Fibroblast of the conjunctiva (primary cell): ENCODE results near the gene SLC38A10.
A peak's percentile ranks its signal among the peaks of the same experiment; 100 is the strongest.

Experiments used
- DNase-seq: peaks from one replicate; pipeline ENCODE4 v3.0.0-alpha.2; 2010; ENCODE audit warnings: low read depth

Gene SLC38A10

GRCh38 chr17:81277946-81278693 lies 17.0 kb downstream of the SLC38A10 start:
- DNase-seq = no peak

GRCh38 chr17:81277421-81277820 lies 17.7 kb downstream of the SLC38A10 start:
- DNase-seq = no peak

DNA sequence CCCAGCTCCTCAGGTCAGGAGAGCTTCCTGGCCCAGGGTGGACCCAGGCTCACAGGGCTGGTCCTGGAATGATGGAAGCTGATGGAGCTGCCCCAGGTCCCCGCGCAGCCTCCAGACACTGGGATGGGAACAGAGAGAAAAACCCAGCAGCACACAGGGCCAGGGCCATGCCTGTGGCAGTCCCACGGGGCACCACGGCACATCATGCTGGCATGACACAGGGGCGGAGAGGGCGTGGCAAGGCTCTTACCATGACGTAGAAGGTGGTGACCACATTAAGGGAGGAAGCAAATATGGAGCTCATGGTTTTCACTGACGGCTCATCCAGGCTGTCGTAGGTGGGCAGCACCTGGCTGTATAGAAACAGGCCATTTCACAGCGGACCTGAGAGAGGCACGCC lies 18.3 kb downstream of the SLC38A10 start:
- DNase-seq = no peak

- DNase-seq = no peak
Observed at GRCh38 chr17:81274471-81274855, 20.6 kb downstream of the SLC38A10 start.

- no peak for DNase-seq
Observed at GRCh38 chr17:81273698-81274470, 21.2 kb downstream of the SLC38A10 start.

- DNase-seq = no peak
Observed at GRCh38 chr17:81272616-81273015, 22.5 kb downstream of the SLC38A10 start.

GRCh38 chr17:81271226-81271625 lies 23.9 kb downstream of the SLC38A10 start:
- no peak for DNase-seq

DNA sequence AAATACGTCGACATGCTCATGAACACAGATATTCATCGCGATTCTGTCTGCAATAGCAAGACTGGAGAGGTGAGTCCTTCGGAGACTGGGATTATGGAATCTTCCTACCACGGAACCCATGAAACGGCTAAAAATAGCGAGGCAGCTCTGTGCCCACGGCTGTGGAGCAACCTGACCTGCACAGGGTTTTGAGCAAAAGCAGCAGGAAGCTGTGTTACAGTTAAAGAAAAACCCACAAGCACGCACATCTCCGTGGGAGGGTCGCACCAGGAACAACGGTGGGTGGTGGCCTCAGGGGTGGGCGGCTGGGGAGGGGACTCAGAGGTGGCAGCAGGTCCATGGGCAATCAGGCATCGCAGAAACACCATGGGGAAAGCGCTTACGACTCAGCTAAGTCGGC lies 24.8 kb downstream of the SLC38A10 start:
- DNase-seq = no peak

DNA sequence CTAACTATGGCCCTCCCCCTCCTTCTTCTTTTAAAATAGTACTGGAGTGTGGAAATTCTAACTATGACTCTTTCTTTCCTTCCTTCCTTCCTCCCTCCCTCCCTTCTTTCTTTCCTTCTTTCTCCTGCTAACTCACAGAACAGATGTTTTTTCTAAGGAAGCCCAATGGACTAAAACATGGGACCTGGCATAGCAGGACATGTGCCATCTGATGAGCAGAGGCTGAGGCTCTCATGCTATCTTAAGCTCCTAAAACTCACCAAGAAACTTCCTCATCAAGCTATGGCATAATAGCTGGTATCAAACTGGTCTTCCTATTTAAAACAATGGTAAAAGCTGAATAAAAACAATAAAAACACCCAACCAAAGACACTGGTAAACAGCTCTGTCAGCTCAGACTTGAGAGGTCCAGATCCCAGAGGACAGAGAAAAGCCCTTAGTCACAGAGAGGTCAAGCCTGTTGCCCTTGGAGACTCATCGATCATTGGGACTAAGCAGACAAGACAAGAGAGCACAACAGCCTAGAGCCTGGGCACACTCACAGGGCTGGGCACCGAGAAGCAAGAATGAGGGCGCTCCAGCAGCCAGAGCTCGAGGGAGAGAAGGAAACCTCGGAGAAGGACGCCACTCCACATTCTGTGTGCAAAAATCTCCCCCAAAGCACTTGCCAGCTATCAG lies 27.6 kb downstream of the SLC38A10 start:
- DNase-seq = no peak

- no peak for DNase-seq
Observed at GRCh38 chr17:81265576-81265975, 29.5 kb downstream of the SLC38A10 start.

DNA sequence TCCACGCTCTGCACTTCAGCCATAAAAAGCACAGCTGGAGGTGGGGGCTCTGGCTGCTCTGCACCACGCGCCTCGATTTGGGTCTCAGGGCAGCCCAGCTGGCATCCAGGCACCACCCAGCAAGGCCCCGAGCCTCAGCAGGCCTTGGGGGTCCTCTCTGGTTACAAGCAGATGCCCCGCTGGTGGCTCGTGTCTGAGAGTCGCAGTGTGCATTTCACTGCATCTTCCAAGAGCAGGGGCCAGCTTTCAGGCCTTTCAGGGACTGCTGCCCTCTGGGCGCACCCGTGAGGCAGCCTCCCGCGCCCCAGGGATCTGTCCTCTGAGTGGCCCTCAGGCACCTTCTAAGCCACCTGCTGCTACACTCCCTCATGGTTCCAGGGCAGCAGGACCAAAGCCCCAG lies 30.5 kb downstream of the SLC38A10 start:
- no peak for DNase-seq

DNA sequence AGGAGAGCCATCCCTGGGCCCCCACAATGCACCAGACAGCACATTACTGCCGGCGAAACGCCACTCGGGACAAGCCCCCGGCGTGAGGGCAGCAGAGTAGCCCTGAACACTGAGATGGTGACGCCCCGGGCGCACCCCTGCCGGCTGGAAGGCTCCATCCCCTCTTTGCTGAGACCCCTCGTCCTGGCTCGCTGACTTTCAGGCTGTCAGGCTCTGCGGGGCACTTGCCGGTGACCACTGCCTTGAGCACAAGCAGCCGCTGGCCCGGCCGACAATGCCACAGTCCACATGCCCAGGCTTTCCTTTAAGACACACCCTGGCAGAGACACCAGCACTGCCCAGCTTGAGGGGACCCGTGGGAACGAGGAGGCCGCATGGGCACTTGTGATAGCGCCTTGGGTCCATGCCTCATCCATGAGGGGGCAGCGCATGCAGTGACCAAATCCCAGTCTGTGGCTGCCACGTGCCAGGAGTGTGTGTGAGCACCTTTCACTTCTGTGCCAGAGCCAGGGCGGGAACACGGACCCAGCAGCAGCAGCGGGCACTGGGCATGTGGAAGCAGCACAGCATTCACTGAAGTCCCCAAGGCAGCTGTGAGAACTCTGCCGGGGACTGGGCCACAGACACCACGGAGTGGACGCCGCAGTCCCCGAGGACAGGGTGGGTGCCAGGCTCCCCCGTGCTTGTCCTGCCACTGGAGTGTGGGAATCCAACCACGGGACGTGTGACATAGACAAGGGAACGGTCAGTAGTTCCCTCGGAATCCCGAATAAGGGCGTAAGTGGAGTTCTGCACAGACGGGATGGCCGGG lies 31.5 kb downstream of the SLC38A10 start:
- no peak for DNase-seq

- DNase-seq = no peak
Observed at GRCh38 chr17:81261582-81262336, 33.3 kb downstream of the SLC38A10 start.

- DNase-seq = no peak
Observed at GRCh38 chr17:81261096-81261495, 34.0 kb downstream of the SLC38A10 start.

GRCh38 chr17:81260641-81261040 lies 34.5 kb downstream of the SLC38A10 start:
- DNase-seq = no peak

DNA sequence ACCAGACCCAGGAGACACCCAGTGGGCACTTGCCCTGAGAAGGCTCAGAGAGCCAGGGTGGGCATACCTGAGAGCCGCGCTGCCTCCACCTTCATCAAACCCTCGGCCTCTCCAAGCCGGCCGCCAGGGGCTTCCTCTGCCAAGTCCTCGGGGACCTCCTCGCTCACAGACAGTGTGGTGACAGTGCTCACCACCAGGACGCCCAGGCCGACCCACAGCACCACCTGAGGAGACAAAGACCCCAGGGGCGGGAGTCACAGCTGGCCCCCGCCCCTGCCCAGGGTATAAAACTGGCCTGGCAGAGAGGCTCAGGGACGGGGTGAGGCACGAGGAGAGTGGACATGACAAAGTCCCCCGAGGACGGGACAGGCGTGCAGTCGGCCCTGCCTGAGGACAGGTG lies 34.9 kb downstream of the SLC38A10 start:
- no peak for DNase-seq

DNA sequence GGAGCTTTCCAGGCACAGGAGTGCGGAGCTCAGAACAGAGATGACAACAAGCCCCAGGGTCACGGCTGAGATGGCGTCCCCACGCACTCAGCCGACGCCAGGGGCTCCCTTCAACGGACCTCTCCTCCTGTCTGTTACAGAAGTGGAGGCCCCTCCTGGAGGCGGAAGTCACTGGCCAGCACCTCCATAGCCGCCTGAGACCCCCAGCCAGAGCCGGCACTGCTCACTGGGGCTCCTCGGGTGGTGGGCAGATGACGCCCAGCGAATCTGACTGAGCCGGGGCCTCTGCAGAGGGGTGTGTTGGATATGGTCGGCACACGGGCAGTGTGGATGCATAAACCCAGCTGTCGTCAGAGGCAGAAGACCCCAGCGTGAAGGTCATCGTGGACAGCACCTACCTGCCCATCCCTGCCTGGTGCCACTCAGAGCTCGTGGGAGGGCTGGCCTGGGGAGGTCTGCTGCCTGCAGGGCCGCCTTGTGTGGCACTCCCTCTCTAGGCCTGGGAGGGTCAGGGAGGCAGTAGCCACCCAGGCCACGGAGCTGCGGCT lies 36.0 kb downstream of the SLC38A10 start:
- DNase-seq = no peak

- no peak for DNase-seq
Observed at GRCh38 chr17:81258292-81258691, 36.8 kb downstream of the SLC38A10 start.

GRCh38 chr17:81257533-81257932 lies 37.6 kb downstream of the SLC38A10 start:
- no peak for DNase-seq

- DNase-seq = peak; percentile 24
Observed at GRCh38 chr17:81256616-81257015, 38.5 kb downstream of the SLC38A10 start.
